Measurements from ENCODE around the gene PSMD5.

PSMD5 gene

DNA sequence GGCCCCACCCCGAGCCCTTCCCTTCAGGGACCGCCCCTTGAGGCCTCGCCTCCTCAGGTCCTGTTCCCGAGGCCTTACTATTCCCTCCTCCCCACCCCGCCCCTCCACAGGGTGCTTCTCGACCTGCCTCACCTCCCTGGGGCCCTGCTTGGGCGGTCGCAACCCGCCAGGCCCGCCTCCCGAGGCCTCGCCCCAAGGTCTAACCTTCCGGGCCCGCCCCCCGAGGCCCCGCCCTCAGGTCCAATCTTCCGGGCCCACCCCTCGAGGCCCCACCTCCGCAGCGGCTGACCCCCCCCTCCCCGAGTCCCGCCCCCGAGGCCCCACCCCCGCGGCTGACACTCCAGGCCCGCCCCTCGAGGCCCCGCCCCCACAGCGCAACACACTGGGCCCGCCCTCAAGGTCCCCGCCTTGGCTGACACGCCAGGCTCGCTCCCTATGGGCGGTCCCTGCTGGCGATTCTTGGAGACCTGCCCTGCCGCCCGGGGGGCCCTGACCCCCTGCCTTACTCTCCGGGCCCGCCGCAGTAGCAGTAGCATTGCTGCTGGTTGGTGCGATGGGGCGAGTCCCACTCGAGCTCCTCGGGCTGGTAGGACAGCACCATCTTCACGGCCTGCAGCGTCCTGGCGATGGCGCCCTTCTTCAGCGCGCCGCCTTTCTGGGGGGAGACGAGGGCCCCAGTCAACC is 26.1 kb upstream of the PSMD5 start:
- peak; percentile 98 for DNase-seq (ENCODE audit: low read depth)
- TF ChIP-seq, protein P1, sequence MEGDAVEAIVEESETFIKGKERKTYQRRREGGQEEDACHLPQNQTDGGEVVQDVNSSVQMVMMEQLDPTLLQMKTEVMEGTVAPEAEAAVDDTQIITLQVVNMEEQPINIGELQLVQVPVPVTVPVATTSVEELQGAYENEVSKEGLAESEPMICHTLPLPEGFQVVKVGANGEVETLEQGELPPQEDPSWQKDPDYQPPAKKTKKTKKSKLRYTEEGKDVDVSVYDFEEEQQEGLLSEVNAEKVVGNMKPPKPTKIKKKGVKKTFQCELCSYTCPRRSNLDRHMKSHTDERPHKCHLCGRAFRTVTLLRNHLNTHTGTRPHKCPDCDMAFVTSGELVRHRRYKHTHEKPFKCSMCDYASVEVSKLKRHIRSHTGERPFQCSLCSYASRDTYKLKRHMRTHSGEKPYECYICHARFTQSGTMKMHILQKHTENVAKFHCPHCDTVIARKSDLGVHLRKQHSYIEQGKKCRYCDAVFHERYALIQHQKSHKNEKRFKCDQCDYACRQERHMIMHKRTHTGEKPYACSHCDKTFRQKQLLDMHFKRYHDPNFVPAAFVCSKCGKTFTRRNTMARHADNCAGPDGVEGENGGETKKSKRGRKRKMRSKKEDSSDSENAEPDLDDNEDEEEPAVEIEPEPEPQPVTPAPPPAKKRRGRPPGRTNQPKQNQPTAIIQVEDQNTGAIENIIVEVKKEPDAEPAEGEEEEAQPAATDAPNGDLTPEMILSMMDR (IDR thresholded peaks at IDR 0.05; ENCODE audit: insufficient read depth, low read depth, low read length, missing control alignments): peak; percentile 63
- peak overlapping the region; percentile 55 for H3K4me3 ChIP-seq (ENCODE audit: low read depth, low read length)

DNA sequence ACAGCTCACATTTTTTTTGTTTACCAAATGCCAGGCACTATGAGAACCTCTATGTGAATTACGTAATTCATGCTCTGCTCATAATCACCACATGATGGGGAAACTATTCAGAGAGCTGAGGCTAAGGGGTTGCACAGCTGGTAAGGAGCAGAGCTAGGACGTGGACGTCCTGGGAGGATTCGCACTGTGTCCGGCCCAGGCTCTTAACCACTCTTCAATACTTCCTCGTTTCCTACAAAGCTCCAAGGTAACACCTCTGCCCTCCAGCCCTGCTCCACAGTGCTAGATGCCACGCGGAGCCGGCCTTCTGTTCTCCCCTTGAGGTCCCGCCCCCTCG is 25.6 kb upstream of the PSMD5 start:
- DNase-seq (ENCODE audit: low read depth): no peak
- H3K4me3 ChIP-seq (ENCODE audit: low read depth, low read length): peak overlapping the region; percentile 54
- TF ChIP-seq, protein P1 (IDR thresholded peaks at IDR 0.05; ENCODE audit: insufficient read depth, low read depth, low read length, missing control alignments): no peak

DNA sequence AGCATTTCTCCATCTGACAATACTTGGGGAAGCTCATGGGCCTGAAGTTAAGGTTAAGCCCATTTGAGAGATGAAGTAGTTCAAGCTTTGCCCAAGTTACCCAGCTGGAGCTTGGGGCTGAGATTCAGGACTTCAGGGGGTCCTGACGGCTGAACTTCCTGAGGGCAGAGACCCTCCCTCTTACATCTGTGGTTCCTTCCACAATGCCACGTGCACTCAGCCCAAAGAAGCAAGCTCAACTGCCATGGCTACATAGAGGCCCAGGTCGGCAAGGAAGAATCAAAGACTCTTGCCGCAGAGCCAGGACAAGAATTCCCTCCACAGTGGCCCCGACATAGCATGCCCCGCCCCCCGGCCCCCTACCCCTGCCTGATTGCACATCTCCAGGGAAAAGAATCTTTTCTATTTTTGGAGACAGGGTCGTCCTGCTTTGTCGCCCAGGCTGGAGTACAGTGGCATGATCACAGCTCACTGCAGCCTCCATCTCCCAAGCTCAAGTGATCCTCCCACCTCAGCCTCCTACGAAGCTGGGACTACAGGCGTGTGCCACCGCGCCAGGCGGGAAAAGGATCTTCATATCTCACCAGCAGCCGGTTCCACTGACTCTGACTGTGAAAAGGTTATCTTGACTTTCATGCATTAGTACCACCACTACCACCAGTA is 25.1 kb upstream of the PSMD5 start:
- TF ChIP-seq, protein P1 (IDR thresholded peaks at IDR 0.05; ENCODE audit: insufficient read depth, low read depth, low read length, missing control alignments): no peak
- peak overlapping the region; percentile 54 for H3K4me3 ChIP-seq (ENCODE audit: low read depth, low read length)
- DNase-seq (ENCODE audit: low read depth): no peak

DNA sequence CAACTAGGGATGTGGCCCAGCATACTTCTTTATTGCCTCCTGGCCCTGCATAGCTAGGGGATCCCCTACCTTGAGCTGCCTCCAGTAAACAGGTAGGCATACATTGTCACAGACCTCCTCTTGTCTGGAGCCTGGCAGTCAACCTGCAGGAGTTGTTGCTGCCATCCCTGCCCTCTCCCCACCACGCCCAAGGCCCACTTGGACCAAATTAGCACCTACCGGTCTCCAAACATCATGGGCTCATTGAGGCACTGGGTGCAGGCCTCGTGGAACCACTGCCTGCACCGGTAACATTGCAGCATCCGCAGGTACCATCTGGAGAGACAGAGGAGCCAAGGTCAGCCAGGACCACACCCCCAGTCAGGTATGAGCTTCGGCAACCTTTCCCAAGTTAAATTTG is 23.9 kb upstream of the PSMD5 start:
- H3K4me3 ChIP-seq (ENCODE audit: low read depth, low read length): no peak overlapping the region
- TF ChIP-seq, protein P1 (IDR thresholded peaks at IDR 0.05; ENCODE audit: insufficient read depth, low read depth, low read length, missing control alignments): no peak
- no peak for DNase-seq (ENCODE audit: low read depth)

DNA sequence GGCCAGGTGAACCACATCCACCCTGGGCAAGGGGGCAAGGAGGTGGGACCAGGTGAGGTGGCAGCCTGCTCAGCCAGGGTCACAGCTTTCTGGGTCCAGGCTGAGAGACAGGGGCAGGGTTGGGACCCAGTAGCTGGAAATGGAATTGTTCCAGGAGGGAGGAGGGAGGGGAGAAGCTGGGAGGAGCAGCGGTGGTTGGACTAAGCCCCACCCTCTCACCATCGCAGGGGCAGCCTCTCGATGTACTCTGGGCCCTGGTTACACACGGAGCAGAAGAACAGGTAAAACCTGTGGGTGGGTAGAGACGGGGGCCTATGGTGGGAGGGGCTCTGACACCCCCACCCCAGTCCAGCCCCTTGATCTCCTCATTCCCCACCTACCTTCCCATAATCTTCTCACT is 23.1 kb upstream of the PSMD5 start:
- TF ChIP-seq, protein P1 (IDR thresholded peaks at IDR 0.05; ENCODE audit: insufficient read depth, low read depth, low read length, missing control alignments): no peak
- no peak overlapping the region for H3K4me3 ChIP-seq (ENCODE audit: low read depth, low read length)
- no peak for DNase-seq (ENCODE audit: low read depth)

DNA sequence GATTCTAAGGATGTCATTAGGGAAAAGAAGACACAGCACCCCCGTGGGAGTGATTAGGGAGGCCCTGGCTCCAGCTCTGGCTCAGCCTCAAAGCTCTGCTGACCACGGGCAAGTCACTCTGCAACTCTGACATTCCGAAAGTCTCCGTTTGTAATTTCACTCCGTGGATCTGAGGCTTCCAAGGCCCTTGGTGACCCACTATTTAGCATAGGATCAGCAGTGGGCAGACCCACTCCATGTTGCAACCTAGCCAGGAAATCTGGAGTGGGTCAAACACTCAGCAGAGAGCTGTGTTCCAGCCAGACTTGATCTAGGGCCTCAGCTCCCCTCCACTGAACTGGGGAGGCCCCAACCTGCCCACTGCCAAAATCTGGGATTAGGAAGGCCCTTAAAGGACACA is 22.5 kb upstream of the PSMD5 start:
- no peak for DNase-seq (ENCODE audit: low read depth)
- H3K4me3 ChIP-seq (ENCODE audit: low read depth, low read length): no peak overlapping the region
- TF ChIP-seq, protein P1 (IDR thresholded peaks at IDR 0.05; ENCODE audit: insufficient read depth, low read depth, low read length, missing control alignments): no peak

DNA sequence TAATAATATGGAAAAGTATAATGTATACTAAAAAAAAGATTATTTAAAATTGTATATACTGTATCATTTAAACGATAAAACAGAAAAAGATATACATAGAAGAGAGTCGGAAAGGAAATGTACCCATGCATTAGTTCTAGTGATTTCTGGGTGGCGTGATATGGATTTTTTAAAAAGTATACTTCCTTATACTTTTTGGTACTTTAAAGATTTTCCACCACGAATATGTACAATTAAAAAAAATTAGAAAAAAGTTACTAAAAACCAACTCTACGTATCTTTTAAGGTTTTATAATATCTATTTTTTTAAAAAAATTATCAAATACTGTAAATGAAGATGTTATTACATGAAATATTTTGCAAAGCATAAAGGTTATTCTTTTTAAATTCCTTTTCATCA is 22.0 kb upstream of the PSMD5 start:
- TF ChIP-seq, protein P1 (IDR thresholded peaks at IDR 0.05; ENCODE audit: insufficient read depth, low read depth, low read length, missing control alignments): no peak
- no peak overlapping the region for H3K4me3 ChIP-seq (ENCODE audit: low read depth, low read length)
- DNase-seq (ENCODE audit: low read depth): no peak
